ENCODE data around the gene BMI1.

- TF ChIP-seq CTCF (conservative IDR thresholded peaks at IDR 0.05; ENCODE audit: low read depth, low read length) (no peak), EZH2 (IDR thresholded peaks at IDR 0.05; ENCODE audit: borderline replicate concordance, low read depth, low read length, poor library complexity, severe bottlenecking) (no peak)
Measured at GRCh38 chr10:22334414-22335172, 13.7 kb downstream of the BMI1 start.

All from A673 (cell line).